ENCODE data around the gene DLG2. TPM values are rescaled to one million over a fixed set of nuclear protein-coding genes. Genes with fewer than 3 reads are reported as not detected.

The DLG2 gene
- total RNA-seq, 4 donors from 2014 or later: 11.0 to 34.2 (median 19.8) TPM

GRCh38 chr11:84958295-84958694, 668.8 kb downstream of the DLG2 start:
- Histone ChIP-seq H3K36me3 (no peaks in the 10 kb centered on the region), H3K4me3 (no peak overlapping the region), H3K27me3 (no peaks in the 10 kb centered on the region), H3K27ac (no peak overlapping the region), H3K9me3 (no peaks in the 10 kb centered on the region), H3K4me1 (no peaks in the 10 kb centered on the region)
- TF ChIP-seq POLR2A (IDR thresholded peaks at IDR 0.05) (no peak), EP300 (IDR thresholded peaks at IDR 0.05) (no peak), POLR2AphosphoS5 (IDR thresholded peaks at IDR 0.05) (no peak), CTCF (IDR thresholded peaks at IDR 0.05) (no peak)
- no peak for ATAC-seq
- 43 to 80% methylated on average over 2 of the region's 2 CpGs for WGBS, 2 donors (ENCODE audit: low coverage in 1 of 2)

- no peak for ATAC-seq
- H3K27me3 ChIP-seq: no peaks in the 10 kb centered on the region
- H3K9me3 ChIP-seq: no peaks in the 10 kb centered on the region
- H3K4me1 ChIP-seq: no peaks in the 10 kb centered on the region
- WGBS, 2 donors (ENCODE audit: low coverage in 1 of 2): 72 to 80% methylated on average over 2 to 4 of the region's 4 CpGs
- H3K36me3 ChIP-seq: no peaks in the 10 kb centered on the region
- no peak for TF ChIP-seq CTCF (IDR thresholded peaks at IDR 0.05)
- TF ChIP-seq POLR2AphosphoS5 (IDR thresholded peaks at IDR 0.05): no peak
- no peak overlapping the region for H3K4me3 ChIP-seq
- H3K27ac ChIP-seq: no peak overlapping the region
These were observed 676.4 kb downstream of the DLG2 start for GRCh38 chr11:84950569-84951270.

GRCh38 chr11:84947970-84948580, 679.1 kb downstream of the DLG2 start:
- no peak for TF ChIP-seq EP300 (IDR thresholded peaks at IDR 0.05)
- no peak for TF ChIP-seq POLR2A (IDR thresholded peaks at IDR 0.05)
- TF ChIP-seq POLR2AphosphoS5 (IDR thresholded peaks at IDR 0.05): no peak
- TF ChIP-seq CTCF (IDR thresholded peaks at IDR 0.05): no peak
- no peak overlapping the region for H3K4me3 ChIP-seq
- no peaks in the 10 kb centered on the region for H3K36me3 ChIP-seq
- H3K9me3 ChIP-seq: no peaks in the 10 kb centered on the region
- 50 to 82% methylated on average over 3 of the region's 3 CpGs for whole genome bisulfite sequencing, 2 donors (ENCODE audit: low coverage in 1 of 2)
- H3K27me3 ChIP-seq: no peaks in the 10 kb centered on the region
- H3K4me1 ChIP-seq: no peaks in the 10 kb centered on the region
- no peak for ATAC-seq
- H3K27ac ChIP-seq: no peak overlapping the region

GRCh38 chr11:84947070-84947469, 680.1 kb downstream of the DLG2 start:
- ATAC-seq: no peak
- no peaks in the 10 kb centered on the region for H3K36me3 ChIP-seq
- H3K4me1 ChIP-seq: no peaks in the 10 kb centered on the region
- TF ChIP-seq POLR2AphosphoS5 (IDR thresholded peaks at IDR 0.05): no peak
- no peak overlapping the region for H3K4me3 ChIP-seq
- H3K27me3 ChIP-seq: no peaks in the 10 kb centered on the region
- H3K9me3 ChIP-seq: no peaks in the 10 kb centered on the region
- no peak overlapping the region for H3K27ac ChIP-seq
- 97 to 100% methylated on average over 2 to 3 of the region's 3 CpGs for WGBS, 2 donors (ENCODE audit: low coverage in 1 of 2)

- Histone ChIP-seq H3K27ac (no peak overlapping the region), H3K36me3 (no peaks in the 10 kb centered on the region), H3K9me3 (peaks cover 0 to 6% (median 0%) of the 10 kb centered on the region in 3 donors), H3K4me1 (no peaks in the 10 kb centered on the region), H3K4me3 (no peak overlapping the region), H3K27me3 (no peaks in the 10 kb centered on the region)
- WGBS, 2 donors (ENCODE audit: low coverage in 1 of 2): 35 to 86% methylated on average over 1 of the region's 1 CpG
- ATAC-seq: no peak
- no peak for TF ChIP-seq EP300 (IDR thresholded peaks at IDR 0.05)
These were observed 696.3 kb downstream of the DLG2 start for GRCh38 chr11:84930863-84931262.

GRCh38 chr11:84929738-84930137, 697.4 kb downstream of the DLG2 start:
- H3K36me3 ChIP-seq: no peaks in the 10 kb centered on the region
- ATAC-seq: no peak
- no peak overlapping the region for H3K4me3 ChIP-seq
- peaks cover 0 to 6% (median 0%) of the 10 kb centered on the region in 3 donors for H3K9me3 ChIP-seq
- TF ChIP-seq EP300 (IDR thresholded peaks at IDR 0.05) (no peak), CTCF (IDR thresholded peaks at IDR 0.05) (no peak), POLR2AphosphoS5 (IDR thresholded peaks at IDR 0.05) (no peak), POLR2A (IDR thresholded peaks at IDR 0.05) (no peak)
- no peaks in the 10 kb centered on the region for H3K4me1 ChIP-seq
- 79 to 80% methylated on average over 2 of the region's 2 CpGs for WGBS, 2 donors (ENCODE audit: low coverage in 1 of 2)
- H3K27me3 ChIP-seq: no peaks in the 10 kb centered on the region
- H3K27ac ChIP-seq: no peak overlapping the region
